Jurkat, Clone E6-1 (cell line): ENCODE results near the gene RFC1.
"Not testable (repeated sequence)": the region's sequence is repeated elsewhere in the genome, so short reads cannot be mapped to it uniquely, and the experiment has no call there.

Experiments used
- DNase-seq: peaks from one replicate; pipeline ENCODE4 v3.0.0-alpha.2; 2011; ENCODE audit warnings: low read depth, low spot score
- H3K4me3 ChIP-seq: 2 replicates; pipeline ENCODE4 v1.5.1; 2011; ENCODE audit warnings: mild to moderate bottlenecking, low read length, control low read depth, moderate library complexity

The RFC1 gene

GRCh38 chr4:39320381-39321115 is 45.6 kb downstream of the RFC1 start:
- DNase-seq = no peak
- no peak overlapping the region for H3K4me3 ChIP-seq

- DNase-seq = no peak
These were observed 46.5 kb downstream of the RFC1 start for GRCh38 chr4:39319676-39320075.

GRCh38 chr4:39312816-39313215 is 53.3 kb downstream of the RFC1 start:
- H3K4me3 ChIP-seq = no peak overlapping the region
- no peak for DNase-seq

More at GRCh38 chr4:39319676-39320075, 46.5 kb downstream of the RFC1 start:
- H3K4me3 ChIP-seq = no peak overlapping the region

GRCh38 chr4:39308611-39309010 is 57.6 kb downstream of the RFC1 start:
- DNase-seq = no peak
- H3K4me3 ChIP-seq = no peak overlapping the region

- H3K4me3 ChIP-seq = no peak overlapping the region
- DNase-seq = peak; percentile 9
These were observed 60.1 kb downstream of the RFC1 start for GRCh38 chr4:39305912-39306677.

- DNase-seq = no peak
These were observed 61.5 kb downstream of the RFC1 start for GRCh38 chr4:39304651-39305050.

GRCh38 chr4:39303871-39304270 is 62.3 kb downstream of the RFC1 start:
- H3K4me3 ChIP-seq = no peak overlapping the region
- no peak for DNase-seq

More at GRCh38 chr4:39304651-39305050, 61.5 kb downstream of the RFC1 start:
- no peak overlapping the region for H3K4me3 ChIP-seq

- DNase-seq = no peak
These were observed 63.3 kb downstream of the RFC1 start for GRCh38 chr4:39302901-39303300.

GRCh38 chr4:39295784-39296183 is 70.4 kb downstream of the RFC1 start:
- no peak for DNase-seq
- H3K4me3 ChIP-seq = no peak overlapping the region

More at GRCh38 chr4:39302901-39303300, 63.3 kb downstream of the RFC1 start:
- H3K4me3 ChIP-seq = no peak overlapping the region

GRCh38 chr4:39292433-39292832 is 73.7 kb downstream of the RFC1 start:
- not testable (repeated sequence) for DNase-seq, H3K4me3 ChIP-seq

GRCh38 chr4:39291686-39292085 is 74.5 kb downstream of the RFC1 start:
- DNase-seq = no peak
- no peak overlapping the region for H3K4me3 ChIP-seq

GRCh38 chr4:39287223-39287622 is 78.9 kb downstream of the RFC1 start:
- no peak for DNase-seq
- no peak overlapping the region for H3K4me3 ChIP-seq

GRCh38 chr4:39286263-39286662 is 79.9 kb downstream of the RFC1 start:
- no peak overlapping the region for H3K4me3 ChIP-seq
- DNase-seq = no peak

GRCh38 chr4:39285853-39286252 is 80.3 kb downstream of the RFC1 start:
- H3K4me3 ChIP-seq = no peak overlapping the region
- no peak for DNase-seq

- no peak for DNase-seq
- no peak overlapping the region for H3K4me3 ChIP-seq
These were observed 80.9 kb downstream of the RFC1 start for GRCh38 chr4:39285111-39285795.

- no peak for DNase-seq
- H3K4me3 ChIP-seq = no peak overlapping the region
These were observed 85.4 kb downstream of the RFC1 start for GRCh38 chr4:39280770-39281169.

- H3K4me3 ChIP-seq = no peak overlapping the region
- DNase-seq = no peak
These were observed 86.7 kb downstream of the RFC1 start for GRCh38 chr4:39279416-39279815.

GRCh38 chr4:39278476-39278875 is 87.7 kb downstream of the RFC1 start:
- no peak overlapping the region for H3K4me3 ChIP-seq

GRCh38 chr4:39277661-39278060 is 88.5 kb downstream of the RFC1 start:
- DNase-seq, H3K4me3 ChIP-seq: not testable (repeated sequence)

More at GRCh38 chr4:39278476-39278875, 87.7 kb downstream of the RFC1 start:
- no peak for DNase-seq

- no peak for DNase-seq
- no peak overlapping the region for H3K4me3 ChIP-seq
These were observed 91.7 kb downstream of the RFC1 start for GRCh38 chr4:39274503-39274902.
